ENCODE results near the gene FAM124B.

DNA sequence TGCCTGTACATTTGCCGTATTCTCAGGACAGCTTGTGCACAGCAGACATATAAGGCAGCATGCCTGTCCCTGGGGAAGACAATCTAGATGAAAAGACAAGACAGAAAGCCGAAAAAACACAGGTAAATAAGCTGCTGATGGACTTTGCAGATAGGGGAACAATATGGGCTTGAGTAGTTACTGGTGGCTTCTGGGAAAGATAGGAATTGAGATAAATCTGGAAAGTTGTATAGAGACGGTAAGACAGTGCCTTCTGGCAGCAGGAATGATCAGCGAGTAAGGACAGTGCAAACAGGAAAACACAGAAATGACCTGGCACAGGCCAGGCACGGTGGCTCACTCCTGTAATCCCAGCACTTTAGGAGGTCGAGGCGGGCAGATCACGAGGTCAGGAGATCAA is 70.2 kb downstream of the FAM124B start:
- TF ChIP-seq, protein P1, sequence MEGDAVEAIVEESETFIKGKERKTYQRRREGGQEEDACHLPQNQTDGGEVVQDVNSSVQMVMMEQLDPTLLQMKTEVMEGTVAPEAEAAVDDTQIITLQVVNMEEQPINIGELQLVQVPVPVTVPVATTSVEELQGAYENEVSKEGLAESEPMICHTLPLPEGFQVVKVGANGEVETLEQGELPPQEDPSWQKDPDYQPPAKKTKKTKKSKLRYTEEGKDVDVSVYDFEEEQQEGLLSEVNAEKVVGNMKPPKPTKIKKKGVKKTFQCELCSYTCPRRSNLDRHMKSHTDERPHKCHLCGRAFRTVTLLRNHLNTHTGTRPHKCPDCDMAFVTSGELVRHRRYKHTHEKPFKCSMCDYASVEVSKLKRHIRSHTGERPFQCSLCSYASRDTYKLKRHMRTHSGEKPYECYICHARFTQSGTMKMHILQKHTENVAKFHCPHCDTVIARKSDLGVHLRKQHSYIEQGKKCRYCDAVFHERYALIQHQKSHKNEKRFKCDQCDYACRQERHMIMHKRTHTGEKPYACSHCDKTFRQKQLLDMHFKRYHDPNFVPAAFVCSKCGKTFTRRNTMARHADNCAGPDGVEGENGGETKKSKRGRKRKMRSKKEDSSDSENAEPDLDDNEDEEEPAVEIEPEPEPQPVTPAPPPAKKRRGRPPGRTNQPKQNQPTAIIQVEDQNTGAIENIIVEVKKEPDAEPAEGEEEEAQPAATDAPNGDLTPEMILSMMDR (IDR thresholded peaks at IDR 0.05), result no peak
- no peak for TF ChIP-seq POLR2A (IDR thresholded peaks at IDR 0.05)

Measured in testis (tissue), 2 donors.